ENCODE measurements around the gene TMEM243.

DNA sequence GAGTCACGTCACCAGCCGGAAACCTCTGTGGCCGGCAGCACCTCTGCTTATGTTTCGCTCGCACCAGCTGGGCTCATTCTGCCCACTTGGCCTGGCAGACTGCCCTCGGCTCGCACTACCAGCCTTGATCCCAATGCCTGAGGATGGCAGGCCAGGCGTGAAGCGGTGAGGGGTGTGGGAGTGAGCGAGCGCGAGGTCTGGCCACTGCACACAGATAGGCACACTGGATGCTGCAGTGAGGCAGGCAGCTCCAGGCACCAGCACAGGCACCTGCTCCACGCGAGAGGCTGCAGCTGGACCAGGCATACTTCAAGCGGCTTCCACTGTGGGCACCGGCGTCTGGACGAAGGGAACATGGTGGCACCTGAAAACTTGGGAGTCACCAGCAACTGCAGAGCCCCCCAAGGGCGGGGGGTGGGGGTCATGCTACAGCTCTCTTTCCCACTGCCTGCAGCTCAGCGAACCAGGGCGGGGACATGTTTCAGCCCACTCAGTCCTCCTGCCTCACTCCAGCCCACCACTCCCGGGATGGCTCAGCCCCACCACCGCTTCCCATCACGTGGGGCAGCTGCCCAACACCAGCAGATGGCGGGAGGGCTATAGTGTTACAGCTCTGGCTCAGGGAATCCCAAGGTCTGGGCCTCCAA is 72.7 kb downstream of the TMEM243 start:
- TF ChIP-seq CTCF (conservative IDR thresholded peaks at IDR 0.05) = no peak
- TF ChIP-seq ZFX (IDR thresholded peaks at IDR 0.05) = no peak

Measured in C4-2B (cell line).